Endothelial cell of hepatic sinusoid (primary cell): ENCODE results near the gene SPESP1.
"Not testable (repeated sequence)": the region's sequence is repeated elsewhere in the genome, so short reads cannot be mapped to it uniquely, and the experiment has no call there.

Experiments
- in situ Hi-C: cut with HindIII; loops from 2 replicates; pipeline ENCODE4 v1.10.0; 2017; ENCODE audit warnings: low sequenced_read_pairs

The SPESP1 gene

GRCh38 chr15:68958597-68958996, 28.3 kb downstream of the SPESP1 start:
- in situ Hi-C loops = no loop called here

- in situ Hi-C loops = no loop called here
These were observed 32.1 kb downstream of the SPESP1 start for GRCh38 chr15:68962465-68962864.

DNA sequence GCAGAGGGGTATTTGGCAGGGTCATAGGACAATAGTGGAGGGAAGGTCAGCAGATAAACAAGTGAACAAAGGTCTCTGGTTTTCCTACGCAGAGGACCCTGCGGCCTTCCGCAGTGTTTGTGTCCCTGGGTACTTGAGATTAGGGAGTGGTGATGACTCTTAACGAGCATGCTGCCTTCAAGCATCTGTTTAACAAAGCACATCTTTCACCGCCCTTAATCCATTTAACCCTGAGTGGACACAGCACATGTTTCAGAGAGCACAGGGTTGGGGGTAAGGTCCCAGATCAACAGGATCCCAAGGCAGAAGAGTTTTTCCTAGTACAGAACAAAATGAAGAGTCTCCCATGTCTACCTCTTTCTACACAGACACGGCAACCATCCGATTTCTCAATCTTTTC, 33.4 kb downstream of the SPESP1 start:
- in situ Hi-C loops = not testable (repeated sequence)

- in situ Hi-C loops = no loop called here
These were observed 36.7 kb downstream of the SPESP1 start for GRCh38 chr15:68966996-68967395.

DNA sequence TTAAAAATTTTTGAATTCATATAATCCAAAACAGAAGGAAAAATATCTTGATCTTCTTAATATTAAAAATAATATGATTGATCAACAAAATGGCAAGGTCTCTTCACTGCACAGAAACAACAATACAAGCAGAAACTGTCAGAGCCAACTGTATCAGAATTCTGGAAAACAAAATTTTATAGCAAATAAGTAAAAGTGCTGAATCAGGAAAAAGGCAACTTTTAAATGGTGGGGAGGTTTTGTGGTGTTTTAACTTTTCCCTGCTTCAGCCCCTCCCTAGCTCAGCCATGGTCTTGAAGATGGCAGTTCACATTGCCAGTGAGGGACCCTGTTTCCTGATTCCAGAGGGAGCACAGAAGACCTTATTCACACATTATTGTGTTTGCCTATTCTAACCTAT, 37.6 kb downstream of the SPESP1 start:
- in situ Hi-C loops = no loop called here

DNA sequence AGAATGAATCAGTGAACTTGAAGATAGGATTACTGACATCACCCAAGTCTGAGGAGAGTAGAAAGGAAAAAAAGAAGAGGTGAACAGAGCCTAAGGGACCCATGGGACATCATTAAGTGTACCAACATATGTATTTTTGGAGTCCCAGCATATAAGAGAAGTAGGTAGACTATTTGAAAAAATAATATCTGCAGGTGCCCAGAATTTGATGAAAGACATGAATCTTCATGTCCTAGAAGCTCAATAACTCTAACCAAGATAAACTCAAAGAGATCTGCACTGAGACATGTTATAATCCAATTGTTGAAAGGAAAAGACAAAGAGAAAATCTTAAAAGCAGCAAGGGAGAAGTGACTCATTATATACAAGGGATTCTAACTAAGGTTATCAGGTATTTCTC, 39.0 kb downstream of the SPESP1 start:
- in situ Hi-C loops = no loop called here

DNA sequence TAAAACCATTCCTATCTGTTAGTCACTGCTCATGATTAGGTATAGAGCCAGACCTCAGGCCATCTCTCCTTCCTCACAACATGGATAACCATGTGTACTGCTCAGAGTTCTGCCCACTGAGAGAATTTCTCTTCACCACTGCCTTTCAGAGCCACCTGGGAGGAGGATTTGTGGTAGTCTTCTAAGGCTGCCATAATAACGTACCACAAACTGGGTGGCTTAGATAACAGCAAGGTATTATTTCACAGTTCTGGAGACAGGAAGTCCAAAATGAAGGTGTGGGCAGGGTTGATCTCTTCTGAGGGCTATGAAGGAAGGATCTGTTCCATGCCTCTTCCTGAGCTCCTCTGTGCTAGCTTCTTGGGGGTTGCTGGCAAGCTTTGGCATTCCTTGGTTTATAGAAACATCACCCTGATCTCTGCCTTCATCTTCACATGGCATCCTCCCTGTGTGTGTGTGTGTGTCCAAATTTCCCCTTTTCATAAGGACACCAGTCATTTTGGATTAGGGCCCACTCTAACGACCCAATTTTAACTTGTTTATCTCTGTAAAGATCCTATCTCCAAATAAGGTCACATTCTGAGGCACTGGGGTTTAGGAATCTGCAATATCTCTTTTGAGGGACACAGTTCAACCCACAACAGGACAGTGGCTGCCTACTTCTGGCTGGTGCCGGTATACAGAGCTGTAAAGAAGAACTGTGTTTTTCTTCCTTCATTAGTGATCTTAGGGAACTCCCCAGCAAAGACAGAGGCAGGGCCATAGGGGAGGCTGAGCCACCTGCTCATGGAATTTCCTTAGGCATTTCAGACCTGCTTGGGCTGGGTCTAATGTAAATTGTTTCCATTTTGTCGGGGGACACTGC, 42.1 kb downstream of the SPESP1 start:
- in situ Hi-C loops = no loop called here

GRCh38 chr15:68975651-68976160, 45.4 kb downstream of the SPESP1 start:
- in situ Hi-C loops = not testable (repeated sequence)

GRCh38 chr15:68977426-68977825, 47.1 kb downstream of the SPESP1 start:
- in situ Hi-C loops = not testable (repeated sequence)

- in situ Hi-C loops = no loop called here
These were observed 48.7 kb downstream of the SPESP1 start for GRCh38 chr15:68979006-68979405.

- in situ Hi-C loops = no loop called here
These were observed 49.5 kb downstream of the SPESP1 start for GRCh38 chr15:68979816-68980215.

- in situ Hi-C loops = no loop called here
These were observed 50.5 kb downstream of the SPESP1 start for GRCh38 chr15:68980786-68981185.

DNA sequence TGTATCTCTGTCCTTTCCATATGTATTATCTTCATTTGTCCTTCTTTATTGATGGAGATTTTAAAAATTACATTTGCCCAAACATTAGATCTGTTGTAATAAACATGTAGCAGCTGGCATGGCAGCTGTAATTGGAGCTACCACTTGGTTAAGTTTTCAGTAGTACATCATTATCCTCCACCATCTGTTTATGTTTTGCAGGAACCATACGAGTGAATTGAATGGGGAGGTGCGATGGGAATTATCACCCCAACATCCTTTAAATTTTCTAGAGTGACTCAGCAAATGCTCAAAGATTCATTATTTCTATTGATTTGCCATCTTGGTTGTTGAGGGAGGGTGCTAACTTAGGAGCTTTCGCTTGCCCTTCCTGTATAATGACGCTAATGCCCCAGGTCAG, 51.6 kb downstream of the SPESP1 start:
- in situ Hi-C loops = no loop called here

GRCh38 chr15:68982976-68983563, 52.7 kb downstream of the SPESP1 start:
- in situ Hi-C loops = no loop called here

GRCh38 chr15:68983961-68984481, 53.7 kb downstream of the SPESP1 start:
- in situ Hi-C loops = no loop called here

DNA sequence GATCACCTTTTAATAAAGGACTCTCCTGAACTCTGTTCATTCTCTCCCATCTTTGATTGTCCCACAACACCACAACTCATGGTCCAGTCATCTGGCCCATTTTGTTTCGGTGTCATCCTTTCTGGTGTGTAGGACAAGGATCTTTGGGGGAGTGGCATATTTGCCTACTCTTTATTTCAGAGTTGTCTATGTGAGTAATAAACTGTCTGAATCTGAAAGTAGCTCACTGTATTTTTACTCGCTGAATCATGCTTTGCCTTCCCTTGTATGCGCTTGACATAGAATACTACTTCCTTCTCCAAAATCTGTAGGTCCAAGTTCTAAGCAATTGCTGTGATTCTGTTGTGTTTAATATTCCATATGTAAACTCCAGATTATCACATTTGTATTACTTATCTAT, 54.3 kb downstream of the SPESP1 start:
- in situ Hi-C loops = no loop called here

DNA sequence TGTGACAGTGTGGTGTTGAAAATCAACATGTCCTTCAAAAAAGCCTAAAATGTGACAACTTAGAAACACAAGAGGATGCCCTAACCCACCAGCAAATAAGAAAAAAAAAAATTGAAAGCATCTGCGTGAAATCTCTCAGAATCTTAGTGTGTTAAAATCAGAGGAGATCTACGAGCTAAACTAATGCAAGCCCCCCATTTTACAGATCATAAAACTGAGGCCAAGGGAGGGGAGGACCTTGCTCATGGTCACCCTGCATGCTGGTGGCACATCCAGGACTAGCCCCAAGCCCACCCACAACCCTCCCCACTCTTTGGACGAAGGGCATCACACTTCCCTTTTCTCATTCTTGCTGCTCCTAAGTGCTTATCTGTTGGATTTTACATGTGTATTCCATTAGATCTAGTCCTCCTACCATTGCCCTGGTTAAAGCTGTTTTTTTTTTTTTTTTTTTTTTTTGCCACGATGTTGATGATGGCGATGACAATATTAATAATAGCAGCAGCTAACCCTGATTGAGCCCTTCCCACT, 55.1 kb downstream of the SPESP1 start:
- in situ Hi-C loops = no loop called here

DNA sequence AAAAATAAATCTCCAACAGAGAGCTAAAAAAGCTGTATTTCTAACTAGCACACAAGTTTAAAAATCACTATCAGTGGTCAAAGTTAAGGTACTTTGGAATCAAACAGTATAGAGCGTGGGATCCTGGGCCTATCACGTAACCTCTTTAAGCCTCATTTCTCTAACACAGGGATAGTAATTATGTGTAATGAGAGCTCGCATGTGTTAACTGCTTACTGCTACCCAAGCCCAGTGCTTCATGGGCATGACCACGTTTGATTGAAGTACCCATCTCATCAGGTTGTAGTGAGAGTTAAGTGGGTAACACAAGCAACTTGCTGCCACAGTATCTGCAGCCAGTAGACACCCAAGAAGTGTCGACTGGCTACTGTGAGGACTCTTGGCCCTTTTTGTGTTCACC, 56.0 kb downstream of the SPESP1 start:
- in situ Hi-C loops = no loop called here

- in situ Hi-C loops = no loop called here
These were observed 56.8 kb downstream of the SPESP1 start for GRCh38 chr15:68987120-68987519.

DNA sequence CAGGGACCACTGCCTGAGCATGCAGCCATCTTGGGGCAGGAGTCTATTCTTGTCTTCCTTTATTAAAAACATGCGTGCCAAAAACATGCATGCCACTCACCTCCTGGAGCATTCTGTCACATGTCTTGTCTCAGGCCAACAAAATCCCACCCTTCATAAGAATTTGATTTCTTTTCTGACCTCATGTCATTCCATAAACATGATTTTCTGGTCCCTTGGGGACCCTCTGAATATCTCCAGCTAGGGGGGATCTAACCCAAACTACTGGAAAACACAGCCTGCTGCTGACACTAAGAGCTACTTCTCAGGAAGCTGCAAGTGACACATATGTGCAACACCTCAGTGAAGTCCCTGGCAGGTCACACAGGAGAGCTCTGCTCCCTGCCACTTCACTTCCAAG, 57.4 kb downstream of the SPESP1 start:
- in situ Hi-C loops = no loop called here

DNA sequence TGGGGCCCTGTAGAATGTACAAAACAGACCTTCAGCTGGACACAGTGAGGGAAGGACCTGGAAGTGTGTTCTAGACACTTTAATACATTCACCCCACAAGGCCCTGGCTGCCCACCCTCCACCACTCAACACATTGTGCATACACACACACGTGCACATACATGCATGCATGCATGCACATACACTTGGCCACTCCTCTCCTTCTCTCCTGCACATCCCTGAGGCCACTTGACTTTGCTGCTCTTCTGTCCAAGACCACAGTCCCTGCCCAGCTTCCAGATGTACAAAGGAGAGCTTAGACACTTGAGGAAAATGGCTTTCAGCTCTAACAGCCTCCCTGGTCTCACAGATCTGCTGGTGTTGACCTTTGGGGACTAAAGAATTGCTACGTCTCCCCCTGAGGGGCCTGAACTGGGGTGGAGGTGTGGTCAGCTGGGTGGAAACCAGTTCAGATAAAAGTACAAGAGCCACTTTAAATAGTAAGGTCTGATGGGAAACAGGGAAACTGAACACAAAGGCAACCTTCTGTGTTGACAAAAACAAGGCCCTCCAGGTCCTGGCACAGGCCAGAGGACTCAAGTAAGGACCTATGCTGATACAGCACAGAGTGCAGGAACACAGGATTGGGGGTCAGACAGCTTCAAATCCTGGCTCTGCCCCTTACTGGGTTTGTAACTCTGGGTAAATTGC, 59.4 kb downstream of the SPESP1 start:
- in situ Hi-C loops = no loop called here
